ENCODE results near the gene CACNA1F. TPM values are rescaled to one million over a fixed set of nuclear protein-coding genes. Genes with fewer than 3 reads are reported as not detected.
A peak's percentile ranks its signal among the peaks of the same experiment; 100 is the strongest.

Gene CACNA1F
- total RNA-seq, 2 experiments from 2014 or later, result 0.11 to 0.18 TPM

GRCh38 chrX:49225858-49226257, 7.3 kb downstream of the CACNA1F start:
- POLR2A ChIA-PET, result no interaction called here
- Mint-ChIP-seq H3K36me3 (ENCODE audit: low read depth) (no peaks in the 10 kb centered on the region), H3K27ac (no peak overlapping the region), H3K9me3 (ENCODE audit: insufficient read depth) (no peaks in the 10 kb centered on the region), H3K4me3 (no peak overlapping the region), H3K27me3 (ENCODE audit: low read depth) (peaks cover 7% of the 10 kb centered on the region), H3K4me1 (ENCODE audit: low read depth) (peaks cover 9% of the 10 kb centered on the region)
- CTCF ChIA-PET, result interaction anchor here (1.4 kb wide), 1 partner anchor 33 kb away, joined by 6 read pairs; no protein-coding TSS in a partner anchor
- no peak for DNase-seq
- no peak for ATAC-seq

DNA sequence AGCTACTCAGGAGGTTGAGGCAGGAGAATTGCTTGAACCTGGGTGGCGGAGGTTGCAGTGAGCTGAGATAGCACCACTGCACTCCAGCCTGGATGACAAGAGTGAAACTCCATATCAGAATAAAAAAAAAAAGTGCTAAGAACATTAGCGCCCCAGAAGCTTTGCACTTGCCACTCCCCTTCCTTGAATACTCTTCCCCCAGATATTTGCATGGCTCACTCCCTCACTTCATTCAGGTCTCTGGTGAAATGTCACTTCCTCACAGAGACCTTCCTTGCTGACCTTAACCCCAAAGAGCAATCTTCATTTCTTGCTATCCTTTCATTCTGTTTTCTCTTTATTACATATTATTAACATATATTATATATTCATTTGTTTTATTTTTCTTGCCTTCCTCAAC, 11.3 kb downstream of the CACNA1F start:
- H3K4me1 Mint-ChIP-seq (ENCODE audit: low read depth), result peaks cover 3% of the 10 kb centered on the region

DNA sequence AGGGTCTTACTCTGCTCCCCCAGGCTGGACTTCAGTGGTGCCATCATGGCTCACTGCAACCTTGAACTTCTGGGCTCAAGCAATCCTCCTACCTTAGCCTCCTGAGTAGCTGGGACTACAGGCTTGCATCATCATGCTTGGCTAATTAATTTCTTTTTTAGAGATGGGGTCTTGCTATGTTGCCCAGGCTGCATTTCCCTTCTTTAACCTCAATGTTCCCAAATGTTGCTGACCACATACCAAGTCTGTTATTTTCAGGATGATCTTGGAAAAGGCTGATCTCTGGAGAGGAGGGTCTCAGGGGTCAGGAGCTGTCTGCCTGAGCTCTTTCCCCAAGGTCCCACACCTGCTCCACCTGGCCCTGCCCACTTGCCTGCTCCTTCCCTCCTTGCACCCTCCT, 13.0 kb downstream of the CACNA1F start:
- H3K27ac Mint-ChIP-seq, result no peak overlapping the region
- no peaks in the 10 kb centered on the region for H3K36me3 Mint-ChIP-seq (ENCODE audit: low read depth)
- DNase-seq (no peak), ATAC-seq (no peak)
- peaks cover 3% of the 10 kb centered on the region for H3K4me1 Mint-ChIP-seq (ENCODE audit: low read depth)
- POLR2A ChIA-PET, result no interaction called here
- no peak overlapping the region for H3K4me3 Mint-ChIP-seq
- CTCF ChIA-PET, result interaction anchor here (1.4 kb wide), 1 partner anchor 10 kb away, joined by 4 read pairs; no protein-coding TSS in a partner anchor
- H3K9me3 Mint-ChIP-seq (ENCODE audit: insufficient read depth), result no peaks in the 10 kb centered on the region
- H3K27me3 Mint-ChIP-seq (ENCODE audit: low read depth), result peaks cover 6% of the 10 kb centered on the region

More for the DNA sequence above, 11.3 kb downstream of the CACNA1F start:
- H3K4me3 Mint-ChIP-seq, result no peak overlapping the region
- DNase-seq (no peak), ATAC-seq (no peak)
- ChIA-PET POLR2A (no interaction called here), CTCF (no interaction called here)
- H3K27me3 Mint-ChIP-seq (ENCODE audit: low read depth), result peaks cover 7% of the 10 kb centered on the region
- no peaks in the 10 kb centered on the region for H3K36me3 Mint-ChIP-seq (ENCODE audit: low read depth)
- H3K27ac Mint-ChIP-seq, result no peak overlapping the region
- H3K9me3 Mint-ChIP-seq (ENCODE audit: insufficient read depth), result no peaks in the 10 kb centered on the region

- H3K27me3 Mint-ChIP-seq (ENCODE audit: low read depth), result no peaks in the 10 kb centered on the region
- no peak overlapping the region for H3K4me3 Mint-ChIP-seq
- H3K4me1 Mint-ChIP-seq (ENCODE audit: low read depth), result peaks cover 3% of the 10 kb centered on the region
- DNase-seq, result no peak
- no peak overlapping the region for H3K27ac Mint-ChIP-seq
- CTCF ChIA-PET, result no interaction called here
- POLR2A ChIA-PET, result no interaction called here
- no peak for ATAC-seq
- no peaks in the 10 kb centered on the region for H3K36me3 Mint-ChIP-seq (ENCODE audit: low read depth)
- no peaks in the 10 kb centered on the region for H3K9me3 Mint-ChIP-seq (ENCODE audit: insufficient read depth)
Measured at GRCh38 chrX:49214996-49215526, 18.1 kb downstream of the CACNA1F start.

DNA sequence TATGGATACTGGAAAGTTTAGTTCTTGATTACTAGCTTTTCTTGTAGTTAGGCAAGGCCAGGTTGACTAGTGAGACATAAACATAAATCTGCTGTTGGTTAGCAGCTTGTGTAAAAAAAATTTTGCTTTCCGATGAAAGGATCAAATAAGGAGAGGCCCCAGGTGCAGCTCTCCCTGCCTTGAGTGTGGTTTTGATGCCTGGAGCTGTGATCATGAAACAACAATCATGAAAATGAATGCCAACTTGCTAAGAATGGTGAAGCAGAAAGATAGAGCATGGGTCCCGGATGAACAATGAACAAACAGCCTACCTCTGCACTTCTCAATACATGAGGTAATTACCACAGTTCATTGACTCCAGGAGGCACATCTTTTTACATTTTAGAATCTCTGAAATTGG, 18.7 kb downstream of the CACNA1F start:
- Mint-ChIP-seq H3K9me3 (ENCODE audit: insufficient read depth) (no peaks in the 10 kb centered on the region), H3K27ac (no peak overlapping the region)
- POLR2A ChIA-PET, result no interaction called here

DNA sequence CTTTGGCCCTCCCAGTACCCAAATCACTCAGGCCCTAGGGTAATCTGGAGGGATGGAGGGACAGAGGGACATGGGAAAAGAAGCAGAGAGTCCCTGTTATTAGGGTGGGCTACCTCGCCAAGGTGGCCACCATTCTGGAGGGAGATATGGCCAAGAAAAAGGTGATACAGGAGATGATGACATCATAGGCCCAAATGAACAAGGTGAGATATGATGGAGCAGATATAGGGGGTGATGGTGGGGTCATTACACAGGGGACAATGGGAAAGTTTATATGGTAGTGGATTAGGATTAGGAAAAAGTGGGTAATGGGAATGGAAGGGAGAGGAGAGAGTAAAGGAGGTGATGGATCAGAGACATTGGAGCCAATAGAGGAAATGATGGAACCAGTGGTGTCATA, 20.3 kb downstream of the CACNA1F start:
- POLR2A ChIA-PET, result no interaction called here
- Mint-ChIP-seq H3K36me3 (ENCODE audit: low read depth) (no peaks in the 10 kb centered on the region), H3K9me3 (ENCODE audit: insufficient read depth) (no peaks in the 10 kb centered on the region), H3K27ac (no peak overlapping the region), H3K4me1 (ENCODE audit: low read depth) (peaks cover 4% of the 10 kb centered on the region), H3K4me3 (no peak overlapping the region), H3K27me3 (ENCODE audit: low read depth) (no peaks in the 10 kb centered on the region)
- CTCF ChIA-PET, result no interaction called here
- ATAC-seq (no peak), DNase-seq (no peak)

More for the DNA sequence above, 18.7 kb downstream of the CACNA1F start:
- Mint-ChIP-seq H3K4me1 (ENCODE audit: low read depth) (peaks cover 3% of the 10 kb centered on the region), H3K4me3 (no peak overlapping the region), H3K27me3 (ENCODE audit: low read depth) (no peaks in the 10 kb centered on the region), H3K36me3 (ENCODE audit: low read depth) (no peaks in the 10 kb centered on the region)
- DNase-seq, result no peak
- CTCF ChIA-PET, result no interaction called here
- ATAC-seq, result no peak

- H3K4me1 Mint-ChIP-seq (ENCODE audit: low read depth), result peaks cover 4% of the 10 kb centered on the region
- no peaks in the 10 kb centered on the region for H3K27me3 Mint-ChIP-seq (ENCODE audit: low read depth)
- ChIA-PET POLR2A (no interaction called here), CTCF (no interaction called here)
- no peak overlapping the region for H3K4me3 Mint-ChIP-seq
- no peak overlapping the region for H3K27ac Mint-ChIP-seq
- no peaks in the 10 kb centered on the region for H3K9me3 Mint-ChIP-seq (ENCODE audit: insufficient read depth)
- no peaks in the 10 kb centered on the region for H3K36me3 Mint-ChIP-seq (ENCODE audit: low read depth)
- no peak for DNase-seq
- no peak for ATAC-seq
Measured at GRCh38 chrX:49212209-49212608, 20.9 kb downstream of the CACNA1F start.

DNA sequence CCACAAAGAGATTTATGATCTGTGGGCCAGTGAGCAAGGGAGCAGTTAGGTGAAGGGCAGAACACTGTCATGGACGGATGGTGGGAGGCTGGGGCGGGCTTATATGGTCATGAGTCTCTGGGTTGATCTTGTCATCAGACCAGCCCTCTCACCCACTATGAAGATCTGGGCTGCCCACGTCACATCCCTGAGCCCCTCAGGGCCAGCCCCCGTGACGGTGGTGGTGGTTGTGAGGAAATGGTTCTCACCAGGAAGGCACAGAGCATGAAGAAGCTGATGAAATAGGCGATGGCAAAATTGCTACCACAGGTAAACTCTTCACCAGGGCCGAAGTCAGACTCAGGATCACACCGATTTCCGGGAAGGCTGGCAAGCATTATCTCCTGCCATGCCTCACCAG, 22.1 kb downstream of the CACNA1F start:
- H3K4me3 Mint-ChIP-seq, result no peak overlapping the region
- CTCF ChIA-PET, result no interaction called here
- ATAC-seq, result no peak

DNA sequence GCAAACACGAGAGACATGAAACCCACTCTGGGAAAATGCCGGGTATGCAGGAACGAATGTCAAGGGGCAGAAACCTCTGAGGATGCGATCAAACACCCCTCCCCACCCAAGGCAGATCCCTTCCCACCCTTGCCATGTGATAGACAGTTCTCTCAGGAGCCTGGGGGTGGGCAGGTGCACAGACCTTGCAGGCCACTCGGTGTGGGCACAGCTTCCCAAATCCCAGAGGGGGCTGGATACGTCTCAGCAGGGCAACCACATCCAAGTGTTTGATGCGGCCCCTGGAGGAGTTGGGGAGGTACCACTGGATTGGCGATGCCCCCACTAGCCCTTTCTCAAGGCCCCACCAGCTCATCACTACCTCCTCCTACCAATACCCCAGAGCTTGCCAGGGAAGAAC, 22.7 kb downstream of the CACNA1F start:
- Mint-ChIP-seq H3K4me1 (ENCODE audit: low read depth) (peaks cover 4% of the 10 kb centered on the region), H3K27ac (no peak overlapping the region), H3K36me3 (ENCODE audit: low read depth) (no peaks in the 10 kb centered on the region), H3K27me3 (ENCODE audit: low read depth) (no peaks in the 10 kb centered on the region), H3K4me3 (no peak overlapping the region), H3K9me3 (ENCODE audit: insufficient read depth) (no peaks in the 10 kb centered on the region)
- ChIA-PET CTCF (no interaction called here), POLR2A (no interaction called here)
- no peak for ATAC-seq
- no peak for DNase-seq

More for the DNA sequence above, 22.1 kb downstream of the CACNA1F start:
- no peaks in the 10 kb centered on the region for H3K9me3 Mint-ChIP-seq (ENCODE audit: insufficient read depth)
- H3K27me3 Mint-ChIP-seq (ENCODE audit: low read depth), result no peaks in the 10 kb centered on the region
- DNase-seq, result no peak
- POLR2A ChIA-PET, result no interaction called here
- H3K36me3 Mint-ChIP-seq (ENCODE audit: low read depth), result no peaks in the 10 kb centered on the region
- H3K4me1 Mint-ChIP-seq (ENCODE audit: low read depth), result peaks cover 4% of the 10 kb centered on the region
- no peak overlapping the region for H3K27ac Mint-ChIP-seq

- Mint-ChIP-seq H3K4me3 (peak overlapping the region; percentile 12), H3K9me3 (ENCODE audit: insufficient read depth) (no peaks in the 10 kb centered on the region), H3K36me3 (ENCODE audit: low read depth) (no peaks in the 10 kb centered on the region), H3K27ac (no peak overlapping the region), H3K27me3 (ENCODE audit: low read depth) (no peaks in the 10 kb centered on the region), H3K4me1 (ENCODE audit: low read depth) (peaks cover 4% of the 10 kb centered on the region)
- DNase-seq (peak; percentile 32), ATAC-seq (peak; percentile 33)
- POLR2A ChIA-PET, result no interaction called here
- CTCF ChIA-PET, result interaction anchor here (0.8 to 0.9 kb wide), 2 partner anchors 10 to 18 kb away, joined by 3 to 4 read pairs; no protein-coding TSS in a partner anchor
Measured at GRCh38 chrX:49209434-49210251, 23.5 kb downstream of the CACNA1F start.

GRCh38 chrX:49208399-49208798, 24.7 kb downstream of the CACNA1F start:
- Mint-ChIP-seq H3K4me3 (no peak overlapping the region), H3K27ac (no peak overlapping the region), H3K36me3 (ENCODE audit: low read depth) (no peaks in the 10 kb centered on the region), H3K27me3 (ENCODE audit: low read depth) (no peaks in the 10 kb centered on the region), H3K4me1 (ENCODE audit: low read depth) (peaks cover 4% of the 10 kb centered on the region), H3K9me3 (ENCODE audit: insufficient read depth) (no peaks in the 10 kb centered on the region)
- DNase-seq (no peak), ATAC-seq (no peak)
- POLR2A ChIA-PET, result no interaction called here
- CTCF ChIA-PET, result no interaction called here

- Mint-ChIP-seq H3K27me3 (ENCODE audit: low read depth) (no peaks in the 10 kb centered on the region), H3K4me1 (ENCODE audit: low read depth) (peaks cover 7% of the 10 kb centered on the region), H3K27ac (no peak overlapping the region), H3K4me3 (no peak overlapping the region), H3K9me3 (ENCODE audit: insufficient read depth) (no peaks in the 10 kb centered on the region), H3K36me3 (ENCODE audit: low read depth) (no peaks in the 10 kb centered on the region)
- ChIA-PET POLR2A (no interaction called here), CTCF (no interaction called here)
- ATAC-seq, result no peak
- DNase-seq, result no peak
Measured at GRCh38 chrX:49206543-49206942, 26.6 kb downstream of the CACNA1F start.
